ENCODE data around the gene CASP10. TPM values are rescaled to one million over a fixed set of nuclear protein-coding genes. Genes with fewer than 3 reads are reported as not detected.

Gene CASP10
- total and polyA plus RNA-seq, 9 of the 15 experiments (the other 6 are each of a cell fraction or from before 2014, with no cell fraction given), result 7.1 to 20.4 (median 10.8) TPM

GRCh38 chr2:201228271-201228911 is 45.5 kb downstream of the CASP10 start (continued):
- TF ChIP-seq POLR3A (IDR thresholded peaks at IDR 0.05; ENCODE audit: borderline replicate concordance, extremely low read depth, insufficient read depth, insufficient read length) (no peak), RBM25 (IDR thresholded peaks at IDR 0.05; ENCODE audit: low read depth, low read length, severe bottlenecking) (peak; percentile 86), CHD4 (IDR thresholded peaks at IDR 0.05; ENCODE audit: insufficient read depth, insufficient replicate concordance, low read depth, low read length, poor library complexity, severe bottlenecking) (peak; percentile 42), BHLHE40 (IDR thresholded peaks at IDR 0.05; ENCODE audit: low read length) (no peak)

GRCh38 chr2:201228912-201229290 is 46.0 kb downstream of the CASP10 start:
- ATAC-seq (no peak), DNase-seq (ENCODE audit: extremely low read depth in 1 of 4, low spot score in 3 of 4) (peak in 3 of 4 experiments; percentile 13 to 44 (median 17)), FAIRE-seq (peak; percentile 64)
- Histone ChIP-seq H3K36me3 (ENCODE audit: control insufficient read depth, insufficient read depth, low read length) (no peaks in the 10 kb centered on the region), H3K4me3 (no peak overlapping the region), H3K79me2 (ENCODE audit: control insufficient read depth, insufficient read depth, low read length) (peaks cover 6% of the 10 kb centered on the region), H3K4me2 (ENCODE audit: insufficient read depth, low read length) (peak overlapping the region; percentile 9; the same call in 1 of the 2 replicates), H3K9me3 (replicated peaks; ENCODE audit: control insufficient read depth, insufficient read depth, low read depth, low read length) (no peaks in the 10 kb centered on the region), H3K27me3 (ENCODE audit: control insufficient read depth in 2 of 2, insufficient read depth in 2 of 2, low read length in 2 of 2) (no peaks in the 10 kb centered on the region), H3K4me1 (replicated peaks in 1 of 2; ENCODE audit: control insufficient read depth in 2 of 2, insufficient read depth in 2 of 2, low read length in 2 of 2) (peaks cover 4 to 10% of the 10 kb centered on the region in 2 experiments; a peak in 3 of 5 replicates), H2AFZ (ENCODE audit: low read depth, low read length) (peak overlapping the region; percentile 64), H3K9ac (ENCODE audit: insufficient read depth in 1 of 2, low read depth in 2 of 2, low read length in 2 of 2) (peak overlapping the region in 1 of 2 experiments; percentile 76; a peak in 1 of 4 replicates), H3K9me1 (ENCODE audit: control insufficient read depth, insufficient read depth, low read length) (no peaks in the 10 kb centered on the region), H4K20me1 (replicated peaks; ENCODE audit: control insufficient read depth, insufficient read depth, low read length) (no peaks in the 10 kb centered on the region), H3K27ac (ENCODE audit: extremely low read depth, low read depth, low read length) (no peak overlapping the region)
- WGBS (ENCODE audit: insufficient coverage, low coverage, missing lambda C conversion rate), result 12% methylated on average over 12 of the region's 12 CpGs
- POLR2A ChIA-PET, result no interaction called here
- in situ Hi-C loops (cut with MboI) (loop anchor here (5.0 kb wide), 1 partner anchor 42 kb away; no protein-coding TSS in a partner anchor), intact Hi-C loops (cut with micrococcal nuclease) (no loop called here)
- no TSS peak for BruUV-seq (replicated peaks)
- CTCF ChIA-PET (ENCODE audit: low intra/inter-chr PET ratio), result interaction anchor here (1.4 kb wide), 1 partner anchor 46 kb away, joined by 4 read pairs; the partner anchor contains the start of gene CASP10
- TF ChIP-seq PPARD (CRISPR knock-in tag; IDR thresholded peaks at IDR 0.05) (no peak), NRF1 (conservative IDR thresholded peaks at IDR 0.05 in 1 of 2, IDR thresholded peaks at IDR 0.05 in 1 of 2) (peak; percentile 64 to 69), TEAD2 (tag; IDR thresholded peaks at IDR 0.05) (no peak), RAD21 (CRISPR knock-in tag; conservative IDR thresholded peaks at IDR 0.05 in 1 of 2, IDR thresholded peaks at IDR 0.05 in 1 of 2) (peak in 1 of 2 experiments; percentile 40; a peak in 2 of 4 replicates), TCF15 (CRISPR knock-in tag; IDR thresholded peaks at IDR 0.05) (no peak), CTBP1 (IDR thresholded peaks at IDR 0.05; ENCODE audit: borderline replicate concordance) (peak; percentile 47; the same call in 1 of the 2 replicates), L3MBTL2 (IDR thresholded peaks at IDR 0.05) (peak; percentile 22; the same call in 1 of the 2 replicates), MEIS2 (IDR thresholded peaks at IDR 0.05; ENCODE audit: partially characterized antibody) (no peak), PKNOX1 (IDR thresholded peaks at IDR 0.05) (peak; percentile 64), ZNF324 (CRISPR knock-in tag; IDR thresholded peaks at IDR 0.05) (no peak)
- TF ChIP-seq, protein P1, sequence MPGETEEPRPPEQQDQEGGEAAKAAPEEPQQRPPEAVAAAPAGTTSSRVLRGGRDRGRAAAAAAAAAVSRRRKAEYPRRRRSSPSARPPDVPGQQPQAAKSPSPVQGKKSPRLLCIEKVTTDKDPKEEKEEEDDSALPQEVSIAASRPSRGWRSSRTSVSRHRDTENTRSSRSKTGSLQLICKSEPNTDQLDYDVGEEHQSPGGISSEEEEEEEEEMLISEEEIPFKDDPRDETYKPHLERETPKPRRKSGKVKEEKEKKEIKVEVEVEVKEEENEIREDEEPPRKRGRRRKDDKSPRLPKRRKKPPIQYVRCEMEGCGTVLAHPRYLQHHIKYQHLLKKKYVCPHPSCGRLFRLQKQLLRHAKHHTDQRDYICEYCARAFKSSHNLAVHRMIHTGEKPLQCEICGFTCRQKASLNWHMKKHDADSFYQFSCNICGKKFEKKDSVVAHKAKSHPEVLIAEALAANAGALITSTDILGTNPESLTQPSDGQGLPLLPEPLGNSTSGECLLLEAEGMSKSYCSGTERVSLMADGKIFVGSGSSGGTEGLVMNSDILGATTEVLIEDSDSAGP (CRISPR knock-in tag; IDR thresholded peaks at IDR 0.05), result no peak

All from K562 (cell line).